GM21381 (cell line): Measurements from ENCODE around the gene FDXR.

Source experiments
- ATAC-seq: cut with Tn5 transposase; IDR thresholded peaks from one replicate; pipeline ENCODE4 v1.9.1; 2021; ENCODE audit warnings: mild to moderate bottlenecking, moderate library complexity; ENCODE audit not compliant: unreplicated experiment

FDXR gene

GRCh38 chr17:74860229-74860871 lies 12.4 kb downstream of the FDXR start:
- no peak for ATAC-seq

- ATAC-seq = no peak
Measured at GRCh38 chr17:74859459-74860228, 13.2 kb downstream of the FDXR start, which contains the start of gene GRIN2C. Gene GRIN2C (minus strand): TSS chr17:74859885. CDS start chr17:74855092, 4,793 bp downstream.

DNA sequence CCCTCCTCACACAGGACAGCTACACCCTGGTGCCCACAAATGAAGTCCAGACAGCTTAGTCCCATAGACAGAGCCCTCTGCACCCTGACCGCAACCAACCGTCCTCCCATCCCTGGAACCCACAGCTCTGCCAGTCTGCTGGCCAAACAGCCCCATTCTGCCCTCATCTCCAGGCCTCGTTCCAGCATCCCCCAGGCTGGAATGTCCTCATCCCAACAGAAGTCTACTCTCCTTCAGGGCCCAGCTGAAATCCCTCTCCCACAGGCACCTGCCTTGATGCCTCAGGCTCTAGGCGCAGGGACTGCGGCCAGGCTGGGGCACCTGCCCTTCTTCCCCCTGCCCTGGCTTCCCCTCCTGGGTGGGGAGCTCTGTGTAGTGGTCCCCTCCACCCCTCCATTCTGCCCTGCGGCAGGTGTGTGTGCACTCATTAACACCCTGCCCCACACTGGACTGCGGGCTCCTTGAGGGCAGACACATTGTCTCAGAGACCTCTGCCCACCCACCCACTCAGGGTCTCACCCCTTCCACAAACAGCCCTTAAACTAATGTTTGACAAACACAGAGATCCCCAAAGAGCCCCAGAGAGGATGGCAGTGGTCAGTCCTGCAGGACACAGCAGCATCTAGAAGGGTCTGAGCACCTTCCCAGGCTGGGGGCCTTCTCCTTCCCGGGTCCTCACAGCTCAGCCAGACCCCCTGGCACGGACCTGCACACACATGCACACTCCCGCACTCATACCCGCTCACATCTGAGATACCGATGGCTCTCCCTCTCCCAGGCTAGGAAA lies 13.9 kb downstream of the FDXR start:
- no peak for ATAC-seq

GRCh38 chr17:74857191-74857590 lies 15.6 kb downstream of the FDXR start:
- no peak for ATAC-seq

GRCh38 chr17:74856112-74856511 lies 16.7 kb downstream of the FDXR start:
- no peak for ATAC-seq

- no peak for ATAC-seq
Measured at GRCh38 chr17:74855323-74855722, 17.5 kb downstream of the FDXR start.

- no peak for ATAC-seq
Measured at GRCh38 chr17:74854792-74855191, 18.0 kb downstream of the FDXR start.

DNA sequence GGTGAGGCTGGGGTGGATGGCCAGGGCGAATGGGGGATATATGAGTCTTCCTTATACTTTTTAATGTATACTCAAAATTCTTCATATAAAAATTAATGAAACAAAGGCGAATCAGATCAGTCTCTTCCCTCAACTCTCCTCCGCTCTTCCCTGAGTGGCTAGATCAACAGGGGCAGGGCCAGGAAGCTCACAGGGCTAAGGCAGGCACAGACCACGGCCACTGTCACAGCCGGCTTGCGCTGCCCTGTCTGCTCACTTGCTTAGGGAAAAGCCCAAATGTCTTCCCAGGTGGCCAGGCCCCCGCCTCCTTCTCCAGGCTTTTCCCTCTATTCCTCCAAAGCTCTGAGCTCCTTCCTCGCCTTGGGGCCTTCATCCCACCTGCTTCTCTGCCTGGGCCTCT lies 19.1 kb downstream of the FDXR start:
- no peak for ATAC-seq

- no peak for ATAC-seq
Measured at GRCh38 chr17:74853048-74853397, 19.8 kb downstream of the FDXR start.

GRCh38 chr17:74852237-74853047 lies 20.4 kb downstream of the FDXR start:
- no peak for ATAC-seq

DNA sequence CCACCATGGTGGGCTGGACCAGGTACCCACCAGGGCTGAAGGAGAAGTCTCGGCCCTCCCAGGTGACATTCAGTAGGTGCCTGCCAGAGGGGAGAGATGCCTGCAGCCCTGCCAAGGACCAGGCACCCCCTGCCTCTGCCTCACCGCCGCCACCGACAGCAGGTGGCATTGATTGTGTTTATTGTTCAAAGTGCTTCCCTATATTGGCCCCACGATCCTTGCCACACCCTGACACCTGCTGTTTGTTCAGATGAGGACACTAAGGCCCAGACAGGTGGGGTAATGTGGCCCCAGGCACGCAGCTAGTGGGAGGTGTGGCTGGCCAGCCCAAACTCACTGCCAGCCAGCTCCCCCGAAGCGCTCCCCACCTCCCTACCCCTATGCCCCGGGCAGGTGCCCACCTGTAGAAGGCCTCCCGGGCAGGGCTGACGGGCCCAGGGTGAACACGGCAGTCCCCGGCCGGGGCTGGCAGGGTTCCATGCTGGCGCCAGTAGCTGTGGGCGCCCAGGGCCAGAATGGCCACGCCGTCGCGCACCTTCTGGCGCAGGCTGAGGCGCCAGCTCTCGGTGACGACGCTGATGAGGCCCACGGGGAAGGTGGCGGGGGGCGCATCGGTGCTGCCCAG lies 21.1 kb downstream of the FDXR start:
- ATAC-seq = no peak

GRCh38 chr17:74850914-74851313 lies 21.9 kb downstream of the FDXR start:
- ATAC-seq = no peak

- no peak for ATAC-seq
Measured at GRCh38 chr17:74850310-74850709, 22.5 kb downstream of the FDXR start.

DNA sequence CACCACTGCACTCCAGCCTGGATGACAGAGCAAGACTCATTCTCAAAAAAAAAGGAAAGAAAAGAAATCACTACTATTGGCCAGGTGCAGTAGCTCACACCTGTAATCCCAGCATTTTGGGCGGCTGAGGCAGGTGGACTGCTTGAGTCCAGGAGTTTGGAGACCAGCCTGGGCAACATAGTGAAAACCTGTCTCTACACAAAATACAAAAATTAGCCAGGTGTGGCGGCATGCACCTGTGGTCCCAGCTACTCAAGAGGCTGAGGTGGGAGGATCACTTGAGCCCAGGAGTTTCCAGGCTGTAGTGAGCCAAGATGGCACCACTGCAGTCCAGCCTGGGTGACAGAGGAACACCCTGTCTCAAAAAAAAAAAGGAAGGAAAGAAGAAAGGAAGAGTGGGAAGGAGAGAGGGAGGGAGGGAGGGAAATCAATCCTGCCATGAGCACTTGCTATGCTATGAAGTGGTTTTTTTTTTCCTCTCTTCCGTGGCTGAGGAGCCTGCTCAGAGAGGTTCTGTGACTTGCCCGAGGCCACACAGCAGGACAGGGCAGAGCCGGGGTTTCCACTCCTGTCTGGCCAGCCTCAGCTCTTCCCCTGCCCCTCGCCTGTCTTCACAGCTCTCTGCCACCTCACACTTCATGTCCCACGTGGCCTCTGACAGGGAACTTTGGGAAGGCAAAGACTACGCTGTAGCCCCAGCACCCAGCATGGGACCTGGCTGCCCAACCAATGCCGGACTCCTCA lies 24.0 kb downstream of the FDXR start:
- ATAC-seq = no peak

DNA sequence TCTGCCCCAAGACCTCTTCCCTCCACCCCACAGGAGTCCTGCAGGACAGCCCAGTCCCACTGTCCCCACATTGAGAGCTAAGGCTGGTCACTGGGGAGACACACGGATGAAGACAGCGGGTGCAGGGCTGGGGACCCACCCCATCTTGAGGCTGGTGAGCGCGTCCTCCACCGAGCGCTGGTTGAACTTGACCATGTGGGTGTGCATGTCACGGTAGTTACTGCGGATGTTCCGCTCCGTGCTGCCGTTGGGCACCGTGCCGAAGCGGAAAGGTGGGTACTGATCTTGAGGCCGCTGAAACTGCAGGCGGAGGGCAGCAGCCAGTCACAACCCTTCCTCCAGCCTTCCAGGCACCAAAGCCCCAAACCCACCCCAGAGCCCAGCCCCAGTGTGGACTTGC lies 26.2 kb downstream of the FDXR start:
- ATAC-seq = no peak

- ATAC-seq = no peak
Measured at GRCh38 chr17:74843352-74843627, 29.5 kb downstream of the FDXR start.

DNA sequence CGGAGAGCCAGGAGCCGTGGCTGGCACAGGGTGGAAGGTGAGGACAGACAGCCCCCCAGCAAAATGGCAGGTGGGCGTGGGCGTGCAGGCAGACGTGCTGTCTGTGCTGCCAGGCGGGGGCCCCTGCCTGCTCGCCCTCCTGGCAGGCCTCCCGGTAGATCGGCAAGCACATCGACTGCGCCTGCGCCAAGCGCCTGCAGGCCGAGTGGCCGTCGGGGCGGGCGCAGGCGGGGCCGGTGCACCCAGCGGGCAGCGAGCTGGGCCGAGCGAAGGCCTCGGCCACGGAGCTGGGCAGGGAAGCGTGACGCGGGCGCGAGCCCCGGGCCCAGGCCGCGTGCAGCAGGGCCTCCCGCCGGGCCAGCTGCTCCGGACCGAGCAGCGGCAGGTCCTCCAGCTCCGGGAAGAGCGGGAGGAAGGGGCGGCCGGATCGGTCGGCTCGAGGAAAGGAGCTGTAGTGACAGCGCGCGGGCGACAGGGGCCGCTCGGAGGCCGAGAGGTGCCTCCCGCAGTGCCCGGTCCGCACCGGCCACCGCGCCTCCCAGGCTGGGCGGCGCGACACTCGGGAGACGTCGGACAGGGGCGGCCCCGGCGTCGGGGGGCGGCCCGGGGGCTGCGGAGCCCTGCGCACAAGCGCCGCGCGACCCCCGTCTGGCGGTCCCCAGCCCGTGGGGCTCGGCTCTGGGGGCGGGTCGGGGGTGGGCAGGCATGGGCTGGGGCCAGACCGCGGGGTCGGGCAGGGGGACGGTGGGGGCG lies 30.0 kb downstream of the FDXR start:
- ATAC-seq = no peak

- ATAC-seq = no peak
Measured at GRCh38 chr17:74842146-74842598, 30.6 kb downstream of the FDXR start.

- ATAC-seq = no peak
Measured at GRCh38 chr17:74840989-74841666, 31.7 kb downstream of the FDXR start.
